Measurements from ENCODE around the gene ING1.
"Not testable (repeated sequence)": the region's sequence is repeated elsewhere in the genome, so short reads cannot be mapped to it uniquely, and the experiment has no call there.

Gene ING1, protein sequence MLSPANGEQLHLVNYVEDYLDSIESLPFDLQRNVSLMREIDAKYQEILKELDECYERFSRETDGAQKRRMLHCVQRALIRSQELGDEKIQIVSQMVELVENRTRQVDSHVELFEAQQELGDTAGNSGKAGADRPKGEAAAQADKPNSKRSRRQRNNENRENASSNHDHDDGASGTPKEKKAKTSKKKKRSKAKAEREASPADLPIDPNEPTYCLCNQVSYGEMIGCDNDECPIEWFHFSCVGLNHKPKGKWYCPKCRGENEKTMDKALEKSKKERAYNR
- total RNA-seq: 32.1 to 35.2 reads per million in 2 donors

DNA sequence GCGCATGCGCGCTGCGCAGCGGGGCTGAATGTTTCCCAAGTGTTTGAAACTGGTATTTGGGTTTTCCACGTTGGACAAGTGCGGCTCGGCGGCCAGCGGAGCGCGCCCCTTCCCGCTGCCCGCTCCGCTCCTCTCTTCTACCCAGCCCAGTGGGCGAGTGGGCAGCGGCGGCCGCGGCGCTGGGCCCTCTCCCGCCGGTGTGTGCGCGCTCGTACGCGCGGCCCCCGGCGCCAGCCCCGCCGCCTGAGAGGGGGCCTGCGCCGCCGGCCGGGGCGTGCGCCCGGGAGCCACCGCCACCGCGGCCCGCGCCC is at the start of gene ING1:
Gene ING1, plus strand, starts transcription at position 59 of the 311 bp plus-strand sequence. CDS start 450 bp downstream, outside the sequence.
- no peak for DNase-seq

DNA sequence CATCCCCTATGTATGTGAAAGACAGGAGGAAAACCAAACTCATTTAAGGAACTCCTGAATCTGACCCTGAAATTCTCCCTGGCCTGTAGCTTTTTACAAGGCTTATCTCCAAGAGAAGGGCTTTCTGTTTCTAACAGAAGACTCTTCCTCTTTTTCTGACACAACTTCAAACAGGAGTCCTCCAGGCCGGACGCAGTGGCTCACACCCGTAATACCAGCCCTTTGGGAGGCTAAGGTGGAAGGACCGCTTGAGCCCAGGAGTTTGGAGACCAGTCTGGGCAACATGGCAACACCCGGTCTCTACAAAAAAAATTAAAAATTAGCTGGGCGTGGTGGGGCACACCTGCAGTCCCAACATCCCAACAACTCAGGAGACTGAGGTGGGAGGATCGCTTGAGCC is 49.5 kb upstream of the ING1 start:
- DNase-seq: no peak

DNA sequence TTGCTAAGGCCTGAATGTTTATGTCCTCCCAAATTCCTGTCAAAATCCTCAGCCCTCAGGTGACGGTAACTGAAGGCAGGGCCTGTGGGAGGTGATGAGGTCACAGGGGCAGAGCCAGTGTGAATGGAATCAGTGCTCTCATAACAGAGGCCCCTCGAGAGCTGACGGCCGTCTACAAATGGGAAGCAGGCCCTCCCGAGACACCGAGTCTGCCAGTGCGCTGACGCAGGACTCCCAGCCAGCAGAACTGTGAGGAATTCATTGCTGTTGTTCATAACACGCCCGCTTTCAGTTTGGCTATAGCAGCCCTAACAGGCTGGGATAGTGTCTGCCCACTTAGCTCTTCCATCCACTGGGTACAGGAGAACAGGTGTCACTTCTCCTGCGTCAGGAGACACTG is 48.8 kb upstream of the ING1 start:
- no peak for DNase-seq

DNA sequence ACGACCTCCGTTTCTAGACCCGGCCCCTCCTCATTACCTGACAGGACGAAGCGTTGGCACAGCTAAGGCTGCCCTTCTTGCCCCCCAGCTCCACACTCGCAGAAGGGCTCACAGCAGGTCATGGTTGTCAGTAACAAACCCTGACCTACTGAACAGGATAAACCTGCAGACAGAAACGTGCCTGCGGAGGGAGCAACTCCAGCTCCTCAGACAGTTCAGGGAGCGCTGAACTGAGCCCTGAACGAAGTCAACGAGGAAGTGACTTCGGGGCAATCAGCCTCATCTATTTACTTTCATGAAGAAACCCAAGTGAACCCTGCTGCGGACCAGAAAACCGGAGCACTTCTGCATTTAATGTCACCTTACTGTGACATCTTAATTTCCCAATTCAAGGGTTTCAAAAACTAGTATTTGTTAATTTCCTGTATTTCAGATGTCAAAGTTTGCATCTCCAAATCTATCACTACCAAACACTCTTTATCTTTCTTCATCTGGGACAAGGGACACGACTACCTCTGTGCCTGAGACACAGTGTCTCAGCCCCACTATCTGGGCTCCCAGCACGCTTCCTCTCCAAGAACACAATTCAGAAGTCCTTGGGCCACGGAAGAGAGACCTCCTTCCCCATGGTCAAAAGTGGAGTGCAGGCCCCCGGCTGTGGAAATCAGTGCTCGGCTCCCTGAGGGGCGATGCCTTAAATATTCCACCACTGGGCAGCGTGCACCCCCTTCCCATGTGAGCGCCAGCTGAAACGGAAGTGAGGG is 47.8 kb upstream of the ING1 start:
- no peak for DNase-seq

DNA sequence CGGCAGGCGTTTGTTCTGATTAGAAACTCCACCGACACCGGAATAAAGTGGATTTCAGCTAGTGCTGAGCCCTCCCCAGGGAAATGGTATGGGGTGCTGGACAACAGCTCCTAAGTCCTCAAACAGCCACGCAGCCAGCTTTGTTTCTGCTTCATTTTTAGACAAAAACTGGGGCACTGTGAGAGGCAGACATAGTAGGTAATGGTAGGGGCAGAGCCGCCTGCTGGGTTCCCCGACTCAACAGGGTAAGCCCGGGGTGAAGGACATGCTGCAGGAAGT is 47.3 kb upstream of the ING1 start:
- no peak for DNase-seq

DNA sequence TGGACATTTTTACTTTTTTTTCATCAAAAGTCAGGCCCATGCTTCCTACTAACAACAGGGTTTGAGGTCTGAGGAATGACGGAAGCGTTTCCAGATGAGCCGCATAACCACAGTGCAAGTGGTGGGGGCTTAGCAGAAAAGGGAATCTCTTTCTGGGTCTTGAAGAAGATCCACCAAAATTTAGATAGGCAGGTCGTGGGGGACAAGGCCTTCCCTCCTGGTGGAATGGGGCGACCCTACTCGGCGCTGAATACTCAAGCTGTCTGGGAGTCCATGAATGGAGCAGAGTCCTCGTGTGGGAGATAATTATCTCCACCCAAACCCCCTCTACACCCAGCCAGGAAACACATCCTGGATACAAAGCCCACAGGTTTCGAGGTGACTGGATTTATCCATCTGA is 44.5 kb upstream of the ING1 start:
- no peak for DNase-seq

DNA sequence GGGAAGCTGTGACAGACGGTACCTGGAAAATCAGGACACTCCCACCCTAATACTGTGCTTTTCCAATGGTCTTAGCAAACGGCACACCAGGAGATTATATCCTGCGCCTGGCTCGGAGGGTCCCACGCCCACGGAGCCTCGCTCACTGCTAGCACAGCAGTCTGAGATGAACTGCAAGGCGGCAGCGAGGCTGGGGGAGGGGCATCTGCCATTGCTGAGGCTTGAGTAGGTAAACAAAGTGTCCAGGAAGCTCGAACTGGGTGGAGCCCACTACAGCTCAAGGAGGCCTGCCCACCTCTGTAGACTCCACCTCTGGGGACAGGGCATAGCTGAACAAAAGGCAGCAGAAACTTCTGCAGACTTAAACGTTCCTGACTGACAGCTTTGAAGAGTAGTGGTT is 43.7 kb upstream of the ING1 start:
- DNase-seq: not testable (repeated sequence)

DNA sequence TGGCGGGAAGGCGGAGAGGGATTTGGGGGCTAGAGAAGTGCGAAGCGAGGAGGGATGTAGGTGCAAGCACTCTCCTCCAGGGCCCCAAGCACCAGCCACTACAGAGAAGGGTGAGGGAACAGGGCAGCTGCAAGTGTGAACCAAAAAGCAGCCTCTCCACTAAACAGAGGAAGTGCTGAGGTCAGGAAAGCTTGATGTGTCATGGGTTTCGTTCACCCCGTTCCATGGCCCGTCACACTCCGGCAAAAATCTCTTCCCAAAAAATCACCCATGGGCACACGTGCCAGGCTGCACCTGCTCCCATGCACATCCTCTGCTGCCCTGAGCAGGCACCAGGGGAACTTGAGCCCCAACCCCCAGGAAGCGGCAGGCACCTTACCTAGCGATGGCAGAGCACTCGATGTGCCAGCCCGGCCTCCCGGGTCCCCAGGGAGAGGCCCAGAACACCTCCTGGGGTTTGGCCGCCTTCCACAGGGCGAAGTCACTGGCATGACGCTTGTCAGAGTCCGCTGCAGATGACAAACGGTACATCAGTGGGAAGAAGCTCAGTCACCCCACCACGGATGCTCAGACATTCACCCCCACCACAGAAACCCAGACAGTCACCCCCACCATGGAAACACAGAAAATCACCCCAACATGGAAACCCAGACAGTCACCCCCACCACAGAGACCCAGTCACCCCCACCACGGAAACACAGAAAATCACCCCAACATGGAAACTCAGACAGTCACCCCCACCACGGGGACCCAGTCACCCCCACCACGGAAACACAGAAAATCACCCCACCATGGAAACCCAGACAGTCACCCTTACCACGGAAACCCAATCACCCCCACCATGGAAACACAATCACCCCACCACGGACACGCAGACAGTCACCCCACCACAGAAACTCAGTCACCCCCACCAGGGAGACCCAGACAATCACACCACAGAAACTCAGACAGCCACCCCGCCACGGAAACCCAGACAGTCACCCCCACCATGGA is 36.6 kb upstream of the ING1 start:
- peak in 2 of 5 experiments; percentile 14 to 22 for DNase-seq

DNA sequence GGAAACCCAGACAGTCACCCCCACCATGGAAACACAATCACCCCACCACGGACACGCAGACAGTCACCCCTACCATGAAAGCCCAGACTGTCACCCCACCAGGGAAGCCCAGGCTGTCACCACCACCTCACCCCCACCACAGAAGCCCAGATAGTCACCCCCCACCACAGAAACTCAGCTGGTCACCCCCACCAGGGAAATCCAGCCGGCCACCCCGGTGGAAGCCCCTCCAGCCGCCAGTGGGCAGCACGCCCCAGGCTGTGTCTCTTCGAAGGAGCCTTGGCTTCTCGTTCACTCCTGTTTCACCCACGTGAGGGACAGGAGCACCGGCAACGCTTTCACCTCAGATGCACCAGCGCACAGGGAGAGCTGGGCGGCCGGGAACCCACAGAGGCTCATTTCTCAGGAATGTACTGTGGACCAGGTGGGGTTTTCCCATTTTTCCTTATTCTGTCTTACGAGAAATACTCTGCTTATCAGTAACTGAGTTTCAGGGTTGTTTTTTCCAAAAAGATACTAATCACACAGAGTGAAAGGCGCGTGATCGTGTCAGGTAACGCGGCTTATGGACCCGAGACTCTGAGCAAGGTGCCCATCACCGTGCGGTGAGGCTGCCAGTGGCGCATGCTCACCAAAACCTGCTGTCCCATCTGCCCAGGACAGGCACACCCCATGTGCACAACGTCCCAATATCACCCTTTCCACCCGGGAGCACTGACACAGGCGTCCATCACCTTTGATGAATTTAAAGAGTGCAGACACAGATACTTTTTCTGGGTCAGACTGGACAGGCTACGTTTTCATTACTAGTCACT is 35.6 kb upstream of the ING1 start:
- DNase-seq: no peak

DNA sequence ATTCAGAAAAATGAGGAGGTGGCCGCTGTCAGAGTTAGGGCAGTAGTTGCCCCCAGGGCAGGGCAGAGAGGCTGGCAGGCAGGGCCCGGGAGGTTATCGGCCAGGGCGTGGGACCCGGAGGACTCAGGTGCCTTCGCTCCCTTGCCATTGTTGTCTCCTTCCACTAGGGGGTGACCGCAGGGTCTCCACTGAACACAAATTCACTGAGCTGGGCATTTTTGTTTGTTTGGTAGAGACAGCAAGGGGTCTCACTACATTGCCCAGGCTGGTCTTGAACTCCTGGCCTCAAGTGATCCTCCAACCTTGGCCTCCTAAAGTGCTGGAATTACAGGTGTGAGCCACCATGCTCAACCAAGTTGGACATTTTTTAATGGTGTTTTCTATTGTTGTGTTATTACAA is 32.6 kb upstream of the ING1 start:
- DNase-seq: peak in 1 of 5 experiments; percentile 26

DNA sequence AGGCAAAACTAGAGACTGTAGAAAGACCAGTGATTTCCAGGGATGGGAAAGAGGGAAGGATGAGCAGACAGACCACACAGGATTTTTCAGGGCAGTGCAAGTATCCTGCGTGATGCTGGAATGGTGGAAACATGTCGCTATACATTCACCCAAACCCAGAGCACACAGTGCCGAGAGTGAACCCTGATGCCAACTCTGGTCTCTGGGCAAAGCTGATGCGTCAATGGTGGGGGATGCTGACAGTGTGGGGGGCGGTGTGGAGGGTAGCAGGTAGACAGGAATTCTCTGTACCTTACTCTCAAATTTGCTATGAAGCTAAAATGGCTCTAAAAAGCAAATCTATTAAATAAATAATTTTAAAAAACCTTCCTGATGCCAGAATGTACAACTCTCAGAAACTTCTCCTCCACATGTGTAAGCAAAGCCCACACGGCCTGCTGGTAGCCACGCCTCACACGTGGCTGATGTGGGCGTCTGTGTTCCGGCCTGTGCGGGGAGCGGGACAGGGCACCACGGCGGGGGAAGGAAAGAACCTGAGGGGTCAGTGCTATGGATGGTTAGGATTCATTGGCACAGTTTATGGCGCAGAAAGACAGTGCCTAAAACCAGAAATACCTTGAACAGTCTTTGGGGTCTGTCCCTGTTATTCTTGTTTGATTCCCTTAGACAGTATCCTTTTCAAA is 31.5 kb upstream of the ING1 start:
- no peak for DNase-seq

DNA sequence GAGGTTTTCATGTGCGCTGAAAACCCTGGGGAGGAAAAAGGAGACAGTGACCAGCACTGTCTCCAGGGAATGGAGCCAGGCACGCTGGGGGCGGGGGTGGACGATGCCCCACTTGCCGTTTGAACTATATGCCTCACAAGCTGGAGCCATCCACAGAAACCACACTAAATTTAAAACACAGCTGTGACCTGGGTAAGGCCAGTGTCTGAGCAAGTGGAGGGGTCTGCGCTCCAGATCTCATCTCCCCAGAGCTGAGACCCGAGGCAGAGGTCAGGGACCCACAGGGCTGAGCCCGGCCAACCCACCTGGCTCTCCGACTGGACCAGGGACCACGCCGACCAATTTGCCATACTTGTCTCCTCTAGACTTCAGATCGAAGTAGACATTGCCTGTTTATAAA is 30.8 kb upstream of the ING1 start:
- no peak for DNase-seq

DNA sequence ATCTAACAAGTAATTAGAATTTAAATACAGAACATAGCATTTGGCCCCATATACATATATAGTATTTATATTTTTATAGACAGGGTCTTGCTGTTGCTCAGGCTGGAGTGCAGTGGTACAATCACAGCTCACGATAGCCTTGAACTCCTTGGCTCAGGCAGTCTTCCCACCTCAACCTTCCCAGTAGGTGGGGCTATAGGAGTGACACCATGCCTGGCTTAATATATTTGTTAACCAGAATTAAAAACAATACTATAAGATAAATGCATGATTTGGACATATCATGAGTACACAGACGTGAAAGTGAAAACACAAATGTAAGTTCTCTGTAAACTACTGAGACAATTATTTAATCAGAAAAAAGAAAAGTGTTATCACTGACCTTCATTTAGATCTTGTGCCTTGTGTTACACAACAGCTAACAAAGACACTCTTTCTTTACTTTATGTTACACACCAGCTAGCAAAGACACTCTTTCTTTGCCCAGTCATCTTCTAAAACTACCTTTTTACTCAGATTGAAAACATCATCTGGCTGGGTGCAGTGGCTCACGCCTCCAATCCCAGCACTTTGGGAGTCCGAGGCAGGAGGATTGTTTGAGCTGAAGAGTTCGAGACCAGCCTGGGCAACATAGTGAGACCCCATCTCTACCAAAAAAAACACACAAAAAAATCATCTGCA is 30.2 kb upstream of the ING1 start:
- DNase-seq: peak in 1 of 5 experiments; percentile 55

DNA sequence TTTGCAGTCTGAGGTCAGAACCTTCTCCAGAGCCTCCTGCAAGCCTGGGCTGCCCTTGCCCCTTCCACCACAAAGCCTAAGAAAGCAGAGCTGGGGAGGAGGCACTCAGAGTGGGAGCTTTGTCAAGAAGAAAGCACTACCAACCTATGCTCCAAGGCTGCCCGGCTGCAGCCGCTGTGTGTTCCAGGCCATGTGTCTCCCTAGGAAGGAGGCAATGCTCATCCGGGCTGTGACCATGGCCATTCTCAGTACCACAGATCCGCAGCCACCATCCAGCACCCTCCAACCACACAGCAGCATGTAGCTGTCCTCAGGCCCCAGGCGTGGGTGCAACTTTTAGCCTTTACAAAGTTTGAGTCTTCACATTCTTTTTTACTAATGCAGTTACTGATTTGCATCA is 29.6 kb upstream of the ING1 start:
- DNase-seq: no peak

DNA sequence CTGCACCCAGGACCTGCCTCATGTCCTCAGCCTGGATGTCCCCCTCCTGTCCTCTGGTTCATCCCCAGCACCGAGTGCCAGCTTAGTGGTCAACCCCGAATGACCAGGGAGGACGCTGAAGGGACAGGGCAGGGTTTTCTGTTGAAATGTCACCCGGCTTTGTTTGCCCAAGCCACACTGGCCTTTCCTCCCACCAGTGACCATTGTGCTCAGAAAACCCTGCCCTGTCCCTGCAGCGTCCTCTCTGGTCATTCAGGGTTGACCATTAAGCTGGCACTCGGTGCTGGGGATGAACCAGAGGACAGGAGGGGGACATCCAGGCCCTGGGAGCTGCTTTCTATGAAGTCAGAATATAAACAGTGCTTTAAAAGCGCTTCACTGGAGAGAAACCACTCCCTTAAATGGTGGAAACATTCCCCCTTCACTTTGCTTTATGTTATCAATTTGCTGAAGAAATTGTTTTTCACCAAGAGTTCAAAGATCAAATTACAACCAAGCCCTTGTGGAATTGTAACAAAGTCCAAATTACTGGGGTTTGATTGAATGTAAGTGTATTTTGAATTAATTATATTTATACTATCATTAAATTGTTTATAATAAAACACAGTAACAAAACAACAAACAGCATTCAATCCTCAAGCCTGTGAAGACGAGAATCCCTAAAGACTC is 29.0 kb upstream of the ING1 start:
- no peak for DNase-seq

DNA sequence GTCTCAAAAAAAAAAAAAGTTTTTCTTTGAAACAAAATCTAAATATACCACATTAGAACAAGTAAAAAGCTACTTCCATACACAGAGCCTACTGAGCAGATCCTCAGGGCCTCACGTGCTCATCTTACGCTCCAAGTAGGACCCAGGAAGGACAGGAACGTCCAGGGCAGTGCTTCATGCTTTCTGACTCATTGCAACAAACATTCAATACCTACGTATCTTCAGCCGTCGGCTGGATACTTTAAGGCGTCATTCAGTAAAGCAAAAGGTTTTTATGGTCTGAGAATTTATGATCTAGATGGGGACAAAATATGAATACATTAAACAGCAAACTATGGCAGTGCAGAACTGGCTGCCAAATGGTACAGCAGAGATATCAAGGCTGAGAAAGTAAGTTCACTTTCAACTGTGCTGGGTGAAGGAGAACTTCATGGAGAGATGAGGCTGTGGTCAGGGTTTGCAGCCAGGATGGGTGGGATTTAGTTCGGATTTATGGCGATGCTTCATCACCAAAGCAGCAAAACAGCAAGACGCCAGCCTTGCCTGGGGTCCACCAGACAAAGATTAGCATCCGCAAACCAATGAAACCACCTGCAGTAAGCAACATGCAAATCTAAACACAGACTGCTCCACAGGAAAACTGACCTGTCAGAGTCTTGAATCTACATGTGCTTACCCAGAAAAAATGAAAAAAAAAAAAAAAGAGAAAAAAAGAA is 28.0 kb upstream of the ING1 start:
- no peak for DNase-seq

DNA sequence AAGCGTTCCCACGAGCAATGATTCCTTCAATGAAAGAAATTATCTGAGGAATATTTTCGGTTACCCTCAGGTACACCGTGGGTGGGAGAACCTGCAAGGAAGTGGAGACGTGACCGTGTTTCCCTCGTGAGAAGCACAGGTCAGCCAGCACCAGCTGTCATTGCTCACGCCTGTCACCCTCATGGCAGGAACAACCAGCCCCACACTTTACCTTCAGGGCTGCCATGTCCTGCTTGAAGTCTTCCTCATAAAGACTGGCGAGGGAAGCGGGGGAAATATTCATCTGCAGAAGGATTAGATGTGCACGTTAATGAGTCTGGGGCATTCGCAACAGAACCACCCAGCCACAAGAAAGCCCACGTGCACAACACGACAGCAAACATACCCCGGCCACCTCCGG is 25.8 kb upstream of the ING1 start:
- DNase-seq: no peak

DNA sequence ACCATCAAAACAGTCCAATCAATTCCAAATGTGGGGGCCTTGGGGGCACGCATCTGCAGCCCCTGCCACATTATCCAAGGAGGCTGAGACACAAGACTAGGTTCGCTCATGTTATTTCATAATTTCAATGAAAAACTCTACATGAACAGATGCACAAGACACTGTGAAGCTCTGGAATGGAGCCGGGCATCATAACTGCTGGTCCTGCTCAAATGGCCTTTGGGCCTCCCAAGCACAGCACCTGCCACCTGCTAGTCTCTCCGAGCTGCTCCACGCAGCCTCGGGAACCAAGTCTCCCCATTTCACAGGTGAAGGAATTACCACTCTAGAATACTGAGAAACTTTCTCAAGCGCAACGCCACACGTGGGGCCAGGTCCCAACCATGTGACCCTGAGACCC is 24.5 kb upstream of the ING1 start:
- no peak for DNase-seq

DNA sequence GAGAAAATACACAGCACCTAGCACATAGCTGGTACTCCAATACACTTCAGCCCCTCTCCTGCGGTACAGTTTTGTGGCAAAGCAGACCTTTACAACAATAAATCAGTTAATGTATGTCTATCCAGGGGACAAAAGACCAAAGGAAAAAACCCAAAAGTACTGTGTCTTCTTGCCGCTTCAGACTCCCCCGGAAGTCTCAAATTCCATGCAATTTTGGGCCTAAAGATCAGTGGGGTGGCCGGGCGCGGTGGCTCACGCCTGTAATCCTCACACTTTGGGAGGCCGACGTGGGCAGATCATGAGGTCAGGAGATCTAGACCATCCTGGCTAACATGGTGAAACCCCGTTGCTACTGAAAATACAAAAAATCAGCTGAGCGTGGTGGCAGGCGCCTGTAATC is 23.8 kb upstream of the ING1 start:
- DNase-seq: no peak

DNA sequence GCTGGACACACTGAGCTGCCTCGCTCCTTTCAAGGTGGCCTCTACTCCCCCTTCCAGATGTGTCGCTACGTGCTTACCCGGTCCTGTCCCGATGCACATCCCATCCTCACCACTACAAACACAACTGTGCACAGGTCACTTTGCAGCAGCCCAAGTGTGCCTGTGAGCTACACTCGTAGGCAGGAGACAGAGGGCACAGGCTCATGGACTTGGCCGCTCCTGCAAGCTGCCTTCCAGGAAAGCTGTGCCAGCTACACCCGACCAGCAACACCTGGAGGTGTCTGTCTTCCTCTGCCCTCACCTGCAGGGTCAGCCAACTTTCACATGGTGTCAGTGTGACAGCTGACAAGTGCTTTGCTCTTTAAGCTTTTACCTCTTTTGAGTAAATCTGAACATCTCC is 23.0 kb upstream of the ING1 start:
- no peak for DNase-seq
